Esophagus muscularis mucosa (tissue), 4 donors: ENCODE measurements around the gene RFNG. TPM values are rescaled to one million over a fixed set of nuclear protein-coding genes. Genes with fewer than 3 reads are reported as not detected.

Source experiments
- DNase-seq: peaks from one replicate; pipeline ENCODE4 v3.0.0-alpha.2; 2017; ENCODE audit errors: extremely low spot score
- H3K27ac ChIP-seq, 4 donors: fragments of 200-600 bp; sonication (generic); replicated peaks in 1 of 4; 1 replicate in 3 of 4; 2 replicates in 1 of 4; pipeline ENCODE4 v1.5.1; 2016 to 2019; ENCODE audit warnings: mild to moderate bottlenecking in 1 of 4
- H3K27me3 ChIP-seq, 4 donors: fragments of 200-600 bp; sonication (generic); one replicate each; pipeline versions ENCODE4 v1.5.1 to v1.6.0; 2016 to 2019
- H3K36me3 ChIP-seq, 4 donors: fragments of 200-600 bp; sonication (generic); one replicate each; pipeline ENCODE4 v1.5.1; 2016 to 2019
- H3K4me1 ChIP-seq, 4 donors: fragments of 200-600 bp; sonication (generic); one replicate each; pipeline ENCODE4 v1.5.1; 2016 to 2019
- H3K4me3 ChIP-seq, 4 donors: fragments of 200-600 bp; sonication (generic); 1 replicate in 2 of 4; 2 replicates in 2 of 4; pipeline ENCODE4 v1.5.1; 2016 to 2019; ENCODE audit warnings: mild to moderate bottlenecking in 4 of 4, moderate library complexity in 1 of 4
- H3K9me3 ChIP-seq, 4 donors: fragments of 200-600 bp; sonication (generic); 1 replicate in 3 of 4; 2 replicates in 1 of 4; pipeline ENCODE4 v1.5.1; 2016 to 2019
- CTCF ChIP-seq, 3 experiments: fragments of 200-600 bp in 2 of 3; fragments of 450-650 bp in 1 of 3; sonication (generic) in 2 of 3; IDR thresholded peaks; one replicate each; pipeline ENCODE4 v1.5.1; 2017 to 2019; ENCODE audit warnings: antibody characterized with exemption in 3 of 3, mild to moderate bottlenecking in 2 of 3, moderate library complexity in 1 of 3
- EP300 ChIP-seq: sonication (generic); formaldehyde crosslinking; IDR thresholded peaks from one replicate; pipeline ENCODE4 v1.6.1; 2017; ENCODE audit warnings: antibody characterized with exemption
- POLR2A ChIP-seq: fragments of 450-650 bp; IDR thresholded peaks from one replicate; pipeline ENCODE4 v1.6.1; 2017; ENCODE audit warnings: antibody characterized with exemption, moderate library complexity, mild to moderate bottlenecking, low read depth
- POLR2AphosphoS5 ChIP-seq, 2 donors: sonication (generic); formaldehyde crosslinking; IDR thresholded peaks; one replicate each; pipeline ENCODE4 v1.6.1; 2017; ENCODE audit warnings: antibody characterized with exemption in 2 of 2
- WGBS: methylation state at CpG from one replicate; pipeline ENCODE4 v1.1.5; 2018; 5-methylcytosine and 5-hydroxymethylcytosine counted together
- intact Hi-C: fragments of 100-400 bp; cut with DNase I; formaldehyde crosslinking; loops from one replicate; pipeline ENCODE4 v1.15.1; 2023
- total RNA-seq, 4 donors: library from RNA; depleted of rRNA; stranded (reverse); fragments of >200 nt; gene quantifications; one replicate each; pipeline versions ENCODE4 v1.1.0 to v1.2.1, GENCODE V29; 2016

The RFNG gene
- total RNA-seq, 4 donors from 2014 or later, result 32.4 to 54.8 (median 42.5) TPM

- Histone ChIP-seq H3K4me3 (no peak overlapping the region), H3K4me1 (peaks cover 15 to 25% (median 19%) of the 10 kb centered on the region in 4 donors), H3K27ac (no peak overlapping the region), H3K27me3 (no peaks in the 10 kb centered on the region), H3K9me3 (no peaks in the 10 kb centered on the region), H3K36me3 (peaks cover 45 to 88% (median 85%) of the 10 kb centered on the region in 4 donors)
- no peak for DNase-seq
- TF ChIP-seq POLR2AphosphoS5 (IDR thresholded peaks at IDR 0.05) (no peak), CTCF (IDR thresholded peaks at IDR 0.05) (no peak), POLR2A (no peak), EP300 (no peak)
- WGBS, result 93% methylated on average over 4 of the region's 14 CpGs
- intact Hi-C loops, result no loop called here
Measured at GRCh38 chr17:82060614-82061013, 9.0 kb upstream of the RFNG start.

- intact Hi-C loops, result no loop called here
- peaks cover 52 to 94% (median 91%) of the 10 kb centered on the region in 4 donors for H3K36me3 ChIP-seq
- WGBS, result 85% methylated on average over 12 of the region's 16 CpGs
- H3K27ac ChIP-seq, result no peak overlapping the region
- H3K9me3 ChIP-seq, result no peaks in the 10 kb centered on the region
- DNase-seq, result no peak
- TF ChIP-seq EP300, result no peak
- no peak for TF ChIP-seq POLR2AphosphoS5 (IDR thresholded peaks at IDR 0.05)
- no peak for TF ChIP-seq CTCF (IDR thresholded peaks at IDR 0.05)
- no peak for TF ChIP-seq POLR2A
- peaks cover 13 to 27% (median 18%) of the 10 kb centered on the region in 4 donors for H3K4me1 ChIP-seq
- no peaks in the 10 kb centered on the region for H3K27me3 ChIP-seq
- no peak overlapping the region for H3K4me3 ChIP-seq
Measured at GRCh38 chr17:82060001-82060380, 8.4 kb upstream of the RFNG start.

GRCh38 chr17:82059272-82060000 is 7.8 kb upstream of the RFNG start:
- H3K27me3 ChIP-seq, result no peaks in the 10 kb centered on the region
- intact Hi-C loops, result no loop called here
- H3K27ac ChIP-seq, result no peak overlapping the region
- TF ChIP-seq POLR2AphosphoS5 (IDR thresholded peaks at IDR 0.05) (no peak), POLR2A (no peak), CTCF (IDR thresholded peaks at IDR 0.05) (no peak), EP300 (no peak)
- H3K9me3 ChIP-seq, result no peaks in the 10 kb centered on the region
- H3K4me3 ChIP-seq, result no peak overlapping the region
- WGBS, result 70% methylated on average over 5 of the region's 19 CpGs
- H3K36me3 ChIP-seq, result peaks cover 57 to 100% (median 96%) of the 10 kb centered on the region in 4 donors
- peaks cover 7 to 22% (median 13%) of the 10 kb centered on the region in 4 donors for H3K4me1 ChIP-seq
- no peak for DNase-seq

GRCh38 chr17:82058855-82059249 is 7.2 kb upstream of the RFNG start:
- Histone ChIP-seq H3K4me3 (no peak overlapping the region), H3K4me1 (peaks cover 1 to 22% (median 8%) of the 10 kb centered on the region in 4 donors), H3K9me3 (no peaks in the 10 kb centered on the region), H3K36me3 (peaks cover 63 to 100% (median 99%) of the 10 kb centered on the region in 4 donors), H3K27me3 (no peaks in the 10 kb centered on the region), H3K27ac (no peak overlapping the region)
- WGBS, result 52% methylated on average over 10 of the region's 10 CpGs
- intact Hi-C loops, result no loop called here
- no peak for DNase-seq
- TF ChIP-seq POLR2AphosphoS5 (IDR thresholded peaks at IDR 0.05) (no peak), EP300 (no peak), CTCF (IDR thresholded peaks at IDR 0.05) (no peak), POLR2A (no peak)
